Natural killer cell (primary cell): Measurements from ENCODE around the gene RPL13A. TPM values are rescaled to one million over a fixed set of nuclear protein-coding genes. Genes with fewer than 3 reads are reported as not detected.

Experiments used
- ATAC-seq, 3 donors: fragments of 150-1000 bp in 2 of 3; fragments of 200-7000 bp in 1 of 3; cut with Tn5 transposase; 1 replicate in 1 of 3; 2 replicates in 2 of 3; pipeline ENCODE4 v1.10.0; 2021; ENCODE audit warnings: mild to moderate bottlenecking in 2 of 3, moderate library complexity in 2 of 3
- DNase-seq, 2 donors: peaks; one replicate each; pipeline versions ENCODE4 v3.0.0 to v3.0.0-alpha.2; 2013 to 2021; ENCODE audit warnings: mixed read lengths in 1 of 2
- H3K27ac ChIP-seq: one replicate; pipeline ENCODE4 v1.5.1; 2013; ENCODE audit warnings: mild to moderate bottlenecking, low read length
- H3K27me3 ChIP-seq: one replicate; pipeline ENCODE4 v1.6.1; 2013; ENCODE audit warnings: low read length; ENCODE audit not compliant: control insufficient read depth, insufficient read depth
- H3K36me3 ChIP-seq: one replicate; pipeline ENCODE4 v1.6.1; 2013; ENCODE audit warnings: low read length; ENCODE audit not compliant: control insufficient read depth, insufficient read depth
- H3K4me1 ChIP-seq: one replicate; pipeline ENCODE4 v1.6.1; 2013; ENCODE audit warnings: low read length; ENCODE audit not compliant: control insufficient read depth, insufficient read depth
- H3K4me3 ChIP-seq: one replicate; pipeline ENCODE4 v1.5.1; 2013; ENCODE audit warnings: low read length
- H3K9me3 ChIP-seq: one replicate; pipeline ENCODE4 v1.6.1; 2013; ENCODE audit warnings: low read length; ENCODE audit not compliant: control insufficient read depth, insufficient read depth
- H3K27ac Mint-ChIP-seq, 2 donors: one replicate each; pipeline ENCODE4 v1.8.0; 2022; ENCODE audit warnings: mild to moderate bottlenecking in 2 of 2, mixed read lengths in 2 of 2, moderate library complexity in 1 of 2
- H3K27me3 Mint-ChIP-seq, 2 donors: one replicate each; pipeline ENCODE4 v1.8.0; 2022; ENCODE audit warnings: low read depth in 2 of 2, mixed read lengths in 2 of 2
- H3K36me3 Mint-ChIP-seq: one replicate; pipeline ENCODE4 v1.8.0; 2022; ENCODE audit warnings: mixed read lengths
- H3K4me1 Mint-ChIP-seq, 2 donors: one replicate each; pipeline ENCODE4 v1.8.0; 2022; ENCODE audit warnings: mixed read lengths in 2 of 2
- H3K4me3 Mint-ChIP-seq: one replicate; pipeline ENCODE4 v1.8.0; 2022; ENCODE audit warnings: mild to moderate bottlenecking, moderate library complexity, mixed read lengths
- H3K9me3 Mint-ChIP-seq, 2 donors: one replicate each; pipeline ENCODE4 v1.8.0; 2022; ENCODE audit warnings: mixed read lengths in 2 of 2
- CTCF ChIP-seq: fragments of 200-600 bp; IDR thresholded peaks from one replicate; pipeline ENCODE4 v1.8.0; 2022; ENCODE audit warnings: antibody characterized with exemption
- WGBS: methylation state at CpG from one replicate; pipeline ENCODE4 v1.1.7; 2013; ENCODE audit warnings: missing lambda C conversion rate; ENCODE audit not compliant: insufficient coverage; 5-methylcytosine and 5-hydroxymethylcytosine counted together
- intact Hi-C: fragments of 100-400 bp; cut with micrococcal nuclease; formaldehyde crosslinking; loops from one replicate; pipeline ENCODE4 v1.14.2; 2022
- total RNA-seq, 4 donors: library from RNA; stranded (reverse); fragments of 120-200 nt in 1 of 4; gene quantifications; one replicate each; pipeline versions ENCODE4 v1.2.3 to v1.2.4, GENCODE V29; 2013 to 2022

The RPL13A gene
- total RNA-seq, 3 donors from 2014 or later (not counting 1 experiment from before 2014, with no cell fraction given), result 1,881 to 2,284 (median 2,283) TPM

GRCh38 chr19:49445997-49446396 lies 41.4 kb upstream of the RPL13A start:
- TF ChIP-seq CTCF, result no peak
- 75% methylated on average over 3 of the region's 3 CpGs for WGBS
- H3K4me3 ChIP-seq, result no peak overlapping the region
- H3K27ac ChIP-seq, result no peak overlapping the region
- Mint-ChIP-seq H3K4me1 (peaks cover 36 to 55% of the 10 kb centered on the region in 2 donors), H3K36me3 (no peaks in the 10 kb centered on the region), H3K27ac (peak overlapping the region in 1 of 2 donors; percentile 20), H3K4me3 (no peak overlapping the region), H3K27me3 (peaks cover 12% of the 10 kb centered on the region in 2 donors), H3K9me3 (no peaks in the 10 kb centered on the region)
- peaks cover 13% of the 10 kb centered on the region for H3K27me3 ChIP-seq
- intact Hi-C loops, result no loop called here
- H3K9me3 ChIP-seq, result no peaks in the 10 kb centered on the region
- ATAC-seq, result no peak
- DNase-seq, result no peak
- peaks cover 31% of the 10 kb centered on the region for H3K36me3 ChIP-seq
- peaks cover 40% of the 10 kb centered on the region for H3K4me1 ChIP-seq

GRCh38 chr19:49447485-49448431 lies 39.6 kb upstream of the RPL13A start:
- TF ChIP-seq CTCF, result no peak
- Mint-ChIP-seq H3K36me3 (no peaks in the 10 kb centered on the region), H3K27ac (peak overlapping the region in 1 of 2 donors; percentile 78), H3K4me3 (no peak overlapping the region), H3K27me3 (no peaks in the 10 kb centered on the region), H3K4me1 (peaks cover 37 to 53% of the 10 kb centered on the region in 2 donors), H3K9me3 (no peaks in the 10 kb centered on the region)
- 95% methylated on average over 32 of the region's 32 CpGs for WGBS
- no peak for ATAC-seq
- Histone ChIP-seq H3K4me1 (peaks cover 41% of the 10 kb centered on the region), H3K4me3 (no peak overlapping the region), H3K36me3 (peaks cover 31% of the 10 kb centered on the region), H3K9me3 (no peaks in the 10 kb centered on the region), H3K27ac (no peak overlapping the region), H3K27me3 (no peaks in the 10 kb centered on the region)
- intact Hi-C loops, result no loop called here
- DNase-seq, result no peak

GRCh38 chr19:49448432-49448786 lies 39.0 kb upstream of the RPL13A start:
- Histone ChIP-seq H3K27ac (no peak overlapping the region), H3K4me3 (no peak overlapping the region), H3K4me1 (peaks cover 36% of the 10 kb centered on the region), H3K9me3 (no peaks in the 10 kb centered on the region), H3K27me3 (no peaks in the 10 kb centered on the region), H3K36me3 (peaks cover 31% of the 10 kb centered on the region)
- H3K4me3 Mint-ChIP-seq, result peak overlapping the region; percentile 45
- TF ChIP-seq CTCF, result no peak
- no peaks in the 10 kb centered on the region for H3K36me3 Mint-ChIP-seq
- DNase-seq (no peak), ATAC-seq (no peak)
- H3K4me1 Mint-ChIP-seq, result peaks cover 41 to 53% of the 10 kb centered on the region in 2 donors
- intact Hi-C loops, result no loop called here
- H3K27me3 Mint-ChIP-seq, result no peaks in the 10 kb centered on the region
- H3K27ac Mint-ChIP-seq, result peak overlapping the region; percentile 27 to 78
- no peaks in the 10 kb centered on the region for H3K9me3 Mint-ChIP-seq
- WGBS, result 99% methylated on average over 6 of the region's 6 CpGs
